Adrenal gland (tissue), 12 donors: ENCODE results near the gene CYP21A2. TPM values are rescaled to one million over a fixed set of nuclear protein-coding genes. Genes with fewer than 3 reads are reported as not detected.
"Not testable (repeated sequence)": the region's sequence is repeated elsewhere in the genome, so short reads cannot be mapped to it uniquely, and the experiment has no call there.

Experiments
- DNase-seq, 7 donors: peaks; one replicate each; pipeline ENCODE4 v3.0.0-alpha.2; 2019 to 2020
- H3K27ac ChIP-seq, 5 donors: fragments of 200-600 bp; sonication (generic) in 4 of 5; 1 replicate in 3 of 5; 2 replicates in 2 of 5; pipeline versions ENCODE4 v1.5.1 to v1.8.0; 2016 to 2020; ENCODE audit warnings: mild to moderate bottlenecking in 1 of 5
- H3K27me3 ChIP-seq: fragments of 200-600 bp; 2 replicates; pipeline ENCODE4 v1.8.0; 2021
- H3K36me3 ChIP-seq, 2 donors: fragments of 200-600 bp; replicated peaks in 1 of 2; 1 replicate in 1 of 2; 2 replicates in 1 of 2; pipeline versions ENCODE4 v1.5.1 to v1.8.0; 2018 to 2022
- H3K4me1 ChIP-seq, 2 donors: fragments of 200-600 bp; replicated peaks in 1 of 2; 1 replicate in 1 of 2; 2 replicates in 1 of 2; pipeline versions ENCODE4 v1.5.1 to v1.8.0; 2018 to 2021
- H3K4me3 ChIP-seq, 4 donors: fragments of 200-600 bp; sonication (generic) in 3 of 4; one replicate each; pipeline ENCODE4 v1.5.1; 2016 to 2018
- H3K9me3 ChIP-seq, 3 donors: fragments of 200-600 bp; sonication (generic) in 1 of 3; replicated peaks in 1 of 3; 1 replicate in 2 of 3; 2 replicates in 1 of 3; pipeline versions ENCODE4 v1.5.1 to v1.8.0; 2016 to 2021
- POLR2A ChIP-seq, 2 donors: fragments of 450-650 bp; IDR thresholded peaks; one replicate each; pipeline ENCODE4 v1.6.1; 2017; ENCODE audit warnings: antibody characterized with exemption in 2 of 2, mild to moderate bottlenecking in 2 of 2, moderate library complexity in 1 of 2
- WGBS, 4 donors: extraction: QIAGEN DNeasy Blood & Tissue Kit in 2 of 4; methylation state at CpG; one replicate each; pipeline versions ENCODE4 v1.1.5 to v1.1.7; 2013 to 2017; 5-methylcytosine and 5-hydroxymethylcytosine counted together
- intact Hi-C, 2 donors: fragments of 100-400 bp; cut with DNase I; formaldehyde crosslinking; loops; one replicate each; pipeline versions ENCODE4 v1.14.1 to v1.15.0; 2022 to 2023
- polyA plus RNA-seq, 3 donors: library from polyadenylated mRNA; stranded (reverse); fragments of 200-250 nt in 2 of 3; fragments of 350-450 nt in 1 of 3; fragmentation: Illumina TruSeq in 1 of 3; extraction: RNeasy Lipid Tissue Mini Kit (QIAGEN cat#74804) in 1 of 3; gene quantifications; one replicate each; pipeline ENCODE4 v1.2.3, GENCODE V29; 2013 to 2014
- total RNA-seq, 9 donors: library from RNA; depleted of rRNA in 4 of 9; stranded (reverse); fragments of >200 nt in 4 of 9; fragments of 120-200 nt in 1 of 9; fragmentation: NEBNext Ultra II Directional in 1 of 9; extraction: Animal tissue kit (Norgen Biotek cat#: 25700) in 1 of 9; gene quantifications; one replicate each; pipeline versions ENCODE4 v1.1.0 to v1.2.4, GENCODE V29; 2013 to 2023
- TF ChIP-seq, protein P1 (sequence below), 6 experiments: fragments of 450-650 bp in 4 of 6; fragments of 200-600 bp in 2 of 6; sonication (generic) in 1 of 6; IDR thresholded peaks; 1 replicate in 5 of 6; 2 replicates in 1 of 6; pipeline versions ENCODE4 v1.5.1 to v1.8.0; 2016 to 2021; ENCODE audit warnings: antibody characterized with exemption in 6 of 6, mild to moderate bottlenecking in 2 of 6, moderate library complexity in 1 of 6
- donor health status: healthy with polysubstance abuse.
- donor health status: Bipolar disorder and iron deficiency.
- donor health status: DM: yes; HTN: yes; CAD: no.
- donor health status: DM: no; HTN: no; CAD: no.
- donor health status: DM: no; HTN: no; CAD: no.
- donor health status: DM: yes; HTN: yes; CAD: no.

The CYP21A2 gene
- total and polyA plus RNA-seq, 12 donors, result 528 to 6,352 (median 2,473) TPM

DNA sequence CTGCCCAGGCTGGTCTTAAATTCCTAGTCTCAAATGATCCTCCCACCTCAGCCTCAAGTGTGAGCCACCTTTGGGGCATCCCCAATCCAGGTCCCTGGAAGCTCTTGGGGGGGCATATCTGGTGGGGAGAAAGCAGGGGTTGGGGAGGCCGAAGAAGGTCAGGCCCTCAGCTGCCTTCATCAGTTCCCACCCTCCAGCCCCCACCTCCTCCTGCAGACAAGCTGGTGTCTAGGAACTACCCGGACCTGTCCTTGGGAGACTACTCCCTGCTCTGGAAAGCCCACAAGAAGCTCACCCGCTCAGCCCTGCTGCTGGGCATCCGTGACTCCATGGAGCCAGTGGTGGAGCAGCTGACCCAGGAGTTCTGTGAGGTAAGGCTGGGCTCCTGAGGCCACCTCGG, 663 bp downstream of the CYP21A2 start:
- peak; percentile 25 to 31 for TF ChIP-seq POLR2A (IDR thresholded peaks at IDR 0.05)
- H3K36me3 ChIP-seq, H3K4me1 ChIP-seq, H3K27me3 ChIP-seq, H3K9me3 ChIP-seq, intact Hi-C loops: not testable (repeated sequence)
- 28 to 53% (median 41%) methylated on average over 4 of the region's 5 CpGs for WGBS, 4 donors
- peak overlapping the region in 1 of 4 donors; percentile 22 for H3K4me3 ChIP-seq
- peak overlapping the region; percentile 12 to 86 (median 79) for H3K27ac ChIP-seq
- DNase-seq, result peak in 6 of 7 donors; percentile 28 to 66 (median 50)

DNA sequence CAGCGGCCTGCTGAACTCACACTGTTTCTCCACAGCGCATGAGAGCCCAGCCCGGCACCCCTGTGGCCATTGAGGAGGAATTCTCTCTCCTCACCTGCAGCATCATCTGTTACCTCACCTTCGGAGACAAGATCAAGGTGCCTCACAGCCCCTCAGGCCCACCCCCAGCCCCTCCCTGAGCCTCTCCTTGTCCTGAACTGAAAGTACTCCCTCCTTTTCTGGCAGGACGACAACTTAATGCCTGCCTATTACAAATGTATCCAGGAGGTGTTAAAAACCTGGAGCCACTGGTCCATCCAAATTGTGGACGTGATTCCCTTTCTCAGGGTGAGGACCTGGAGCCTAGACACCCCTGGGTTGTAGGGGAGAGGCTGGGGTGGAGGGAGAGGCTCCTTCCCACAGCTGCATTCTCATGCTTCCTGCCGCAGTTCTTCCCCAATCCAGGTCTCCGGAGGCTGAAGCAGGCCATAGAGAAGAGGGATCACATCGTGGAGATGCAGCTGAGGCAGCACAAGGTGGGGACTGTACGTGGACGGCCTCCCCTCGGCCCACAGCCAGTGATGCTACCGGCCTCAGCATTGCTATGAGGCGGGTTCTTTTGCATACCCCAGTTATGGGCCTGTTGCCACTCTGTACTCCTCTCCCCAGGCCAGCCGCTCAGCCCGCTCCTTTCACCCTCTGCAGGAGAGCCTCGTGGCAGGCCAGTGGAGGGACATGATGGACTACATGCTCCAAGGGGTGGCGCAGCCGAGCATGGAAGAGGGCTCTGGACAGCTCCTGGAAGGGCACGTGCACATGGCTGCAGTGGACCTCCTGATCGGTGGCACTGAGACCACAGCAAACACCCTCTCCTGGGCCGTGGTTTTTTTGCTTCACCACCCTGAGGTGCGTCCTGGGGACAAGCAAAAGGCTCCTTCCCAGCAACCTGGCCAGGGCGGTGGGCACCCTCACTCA, 1.4 kb downstream of the CYP21A2 start:
- H3K36me3 ChIP-seq, H3K27me3 ChIP-seq, H3K9me3 ChIP-seq, H3K4me1 ChIP-seq, intact Hi-C loops: not testable (repeated sequence)
- peak; percentile 20 to 70 (median 62) for DNase-seq
- 37 to 44% (median 40%) methylated on average over 11 to 23 of the region's 24 CpGs; no CpG with 5 or more reads in 1 of the 4 donors for WGBS, 4 donors
- peak overlapping the region; percentile 12 to 86 (median 79) for H3K27ac ChIP-seq
- peak overlapping the region in 2 of 4 donors; percentile 18 to 22 for H3K4me3 ChIP-seq
- TF ChIP-seq POLR2A (IDR thresholded peaks at IDR 0.05), result peak in 1 of 2 donors; percentile 12

DNA sequence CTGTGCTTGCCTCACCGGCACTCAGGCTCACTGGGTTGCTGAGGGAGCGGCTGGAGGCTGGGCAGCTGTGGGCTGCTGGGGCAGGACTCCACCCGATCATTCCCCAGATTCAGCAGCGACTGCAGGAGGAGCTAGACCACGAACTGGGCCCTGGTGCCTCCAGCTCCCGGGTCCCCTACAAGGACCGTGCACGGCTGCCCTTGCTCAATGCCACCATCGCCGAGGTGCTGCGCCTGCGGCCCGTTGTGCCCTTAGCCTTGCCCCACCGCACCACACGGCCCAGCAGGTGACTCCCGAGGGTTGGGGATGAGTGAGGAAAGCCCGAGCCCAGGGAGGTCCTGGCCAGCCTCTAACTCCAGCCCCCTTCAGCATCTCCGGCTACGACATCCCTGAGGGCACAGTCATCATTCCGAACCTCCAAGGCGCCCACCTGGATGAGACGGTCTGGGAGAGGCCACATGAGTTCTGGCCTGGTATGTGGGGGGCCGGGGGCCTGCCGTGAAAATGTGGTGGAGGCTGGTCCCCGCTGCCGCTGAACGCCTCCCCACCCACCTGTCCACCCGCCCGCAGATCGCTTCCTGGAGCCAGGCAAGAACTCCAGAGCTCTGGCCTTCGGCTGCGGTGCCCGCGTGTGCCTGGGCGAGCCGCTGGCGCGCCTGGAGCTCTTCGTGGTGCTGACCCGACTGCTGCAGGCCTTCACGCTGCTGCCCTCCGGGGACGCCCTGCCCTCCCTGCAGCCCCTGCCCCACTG, 2.3 kb downstream of the CYP21A2 start:
- peak in 6 of 7 donors; percentile 33 to 68 (median 46) for DNase-seq
- H3K27ac ChIP-seq, result peak overlapping the region; percentile 12 to 86 (median 79)
- intact Hi-C loops, H3K4me1 ChIP-seq, H3K36me3 ChIP-seq, H3K9me3 ChIP-seq, H3K27me3 ChIP-seq: not testable (repeated sequence)
- whole genome bisulfite sequencing, 4 donors, result 40 to 58% (median 55%) methylated on average over 3 to 19 of the region's 43 CpGs; no CpG with 5 or more reads in 1 of the 4 donors
- H3K4me3 ChIP-seq, result peak overlapping the region in 1 of 4 donors; percentile 22

DNA sequence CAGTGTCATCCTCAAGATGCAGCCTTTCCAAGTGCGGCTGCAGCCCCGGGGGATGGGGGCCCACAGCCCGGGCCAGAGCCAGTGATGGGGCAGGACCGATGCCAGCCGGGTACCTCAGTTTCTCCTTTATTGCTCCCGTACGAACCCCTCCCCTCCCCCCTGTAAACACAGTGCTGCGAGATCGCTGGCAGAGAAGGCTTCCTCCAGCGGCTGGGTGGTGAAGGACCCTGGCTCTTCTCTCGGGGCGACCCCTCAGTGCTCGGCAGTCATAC, 2.8 kb downstream of the CYP21A2 start:
- H3K27me3 ChIP-seq, H3K36me3 ChIP-seq, H3K4me1 ChIP-seq, intact Hi-C loops, H3K9me3 ChIP-seq: not testable (repeated sequence)
- DNase-seq, result peak in 3 of 7 donors; percentile 28 to 64 (median 30)
- WGBS, 4 donors, result 28 to 39% methylated on average over 5 to 7 of the region's 13 CpGs; no CpG with 5 or more reads in 2 of the 4 donors
- Histone ChIP-seq H3K27ac (peak overlapping the region in 2 of 5 donors; percentile 86), H3K4me3 (peak overlapping the region in 1 of 4 donors; percentile 22)

DNA sequence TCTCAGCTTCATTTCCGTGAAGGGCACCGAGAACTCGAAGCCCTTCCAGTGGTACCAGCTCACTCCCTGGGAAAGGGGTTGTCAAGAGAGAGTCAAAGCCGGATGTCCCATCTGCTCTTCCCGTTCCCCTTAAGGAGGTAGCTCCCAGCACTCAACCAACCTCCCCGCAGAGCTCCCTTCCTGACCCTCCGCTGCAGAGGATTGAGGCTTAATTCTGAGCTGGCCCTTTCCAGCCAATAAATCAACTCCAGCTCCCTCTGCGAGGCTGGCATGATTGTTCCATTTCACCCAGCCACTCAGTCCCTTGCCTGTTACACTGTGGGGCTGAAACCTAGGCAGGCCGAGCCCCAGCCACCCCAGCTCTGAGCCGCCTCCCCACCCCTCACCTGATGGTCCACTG, 3.2 kb downstream of the CYP21A2 start:
- TF ChIP-seq POLR2A (IDR thresholded peaks at IDR 0.05), result peak; percentile 45 to 54
- TF ChIP-seq, protein P1, sequence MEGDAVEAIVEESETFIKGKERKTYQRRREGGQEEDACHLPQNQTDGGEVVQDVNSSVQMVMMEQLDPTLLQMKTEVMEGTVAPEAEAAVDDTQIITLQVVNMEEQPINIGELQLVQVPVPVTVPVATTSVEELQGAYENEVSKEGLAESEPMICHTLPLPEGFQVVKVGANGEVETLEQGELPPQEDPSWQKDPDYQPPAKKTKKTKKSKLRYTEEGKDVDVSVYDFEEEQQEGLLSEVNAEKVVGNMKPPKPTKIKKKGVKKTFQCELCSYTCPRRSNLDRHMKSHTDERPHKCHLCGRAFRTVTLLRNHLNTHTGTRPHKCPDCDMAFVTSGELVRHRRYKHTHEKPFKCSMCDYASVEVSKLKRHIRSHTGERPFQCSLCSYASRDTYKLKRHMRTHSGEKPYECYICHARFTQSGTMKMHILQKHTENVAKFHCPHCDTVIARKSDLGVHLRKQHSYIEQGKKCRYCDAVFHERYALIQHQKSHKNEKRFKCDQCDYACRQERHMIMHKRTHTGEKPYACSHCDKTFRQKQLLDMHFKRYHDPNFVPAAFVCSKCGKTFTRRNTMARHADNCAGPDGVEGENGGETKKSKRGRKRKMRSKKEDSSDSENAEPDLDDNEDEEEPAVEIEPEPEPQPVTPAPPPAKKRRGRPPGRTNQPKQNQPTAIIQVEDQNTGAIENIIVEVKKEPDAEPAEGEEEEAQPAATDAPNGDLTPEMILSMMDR (IDR thresholded peaks at IDR 0.05), result peak in 1 of 6 experiments; percentile 11
- H3K36me3 ChIP-seq, H3K4me1 ChIP-seq, H3K9me3 ChIP-seq, intact Hi-C loops, H3K27me3 ChIP-seq: not testable (repeated sequence)
- 24 to 69% (median 41%) methylated on average over 4 to 6 of the region's 10 CpGs for WGBS, 4 donors
- peak overlapping the region in 1 of 4 donors; percentile 51 for H3K4me3 ChIP-seq
- peak; percentile 31 to 70 (median 48) for DNase-seq
- peak overlapping the region in 3 of 5 donors; percentile 47 to 91 (median 63) for H3K27ac ChIP-seq

DNA sequence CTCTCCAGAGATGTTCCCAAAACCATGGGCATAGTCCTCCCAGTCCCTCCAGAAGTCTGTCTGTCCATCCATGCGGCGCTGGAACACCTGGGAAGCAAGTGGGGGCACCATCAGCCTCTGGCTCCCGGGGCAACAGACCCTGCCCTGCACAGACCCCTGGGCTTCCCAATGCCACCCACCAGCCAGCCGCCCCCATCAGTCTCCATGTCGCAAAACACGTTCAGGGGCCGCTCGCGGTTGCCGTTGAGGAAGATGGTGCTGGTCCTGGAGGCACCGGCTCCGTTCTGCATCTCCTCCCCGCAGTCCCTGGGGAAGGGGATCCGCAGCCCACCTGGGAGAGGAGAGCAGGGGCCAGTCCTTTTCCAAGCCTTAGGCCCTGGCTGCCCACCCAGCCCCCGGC, 4.1 kb downstream of the CYP21A2 start:
- H3K4me3 ChIP-seq, result peak overlapping the region in 1 of 4 donors; percentile 5
- peak in 1 of 2 donors; percentile 15 for TF ChIP-seq POLR2A (IDR thresholded peaks at IDR 0.05)
- peaks cover 13 to 15% of the 10 kb centered on the region in 2 donors for H3K4me1 ChIP-seq
- H3K36me3 ChIP-seq, H3K9me3 ChIP-seq, H3K27me3 ChIP-seq, intact Hi-C loops: not testable (repeated sequence)
- WGBS, 4 donors, result 39 to 61% (median 58%) methylated on average over 9 to 13 of the region's 15 CpGs; no CpG with 5 or more reads in 1 of the 4 donors
- H3K27ac ChIP-seq, result peak overlapping the region in 2 of 5 donors; percentile 62 to 67
- peak in 6 of 7 donors; percentile 41 to 73 (median 64) for DNase-seq
